ENCODE results near the gene AFF2. TPM values are rescaled to one million over a fixed set of nuclear protein-coding genes. Genes with fewer than 3 reads are reported as not detected.

The AFF2 gene
- total RNA-seq, 3 donors from 2014 or later: 4.6 to 41.0 (median 5.7) TPM

DNA sequence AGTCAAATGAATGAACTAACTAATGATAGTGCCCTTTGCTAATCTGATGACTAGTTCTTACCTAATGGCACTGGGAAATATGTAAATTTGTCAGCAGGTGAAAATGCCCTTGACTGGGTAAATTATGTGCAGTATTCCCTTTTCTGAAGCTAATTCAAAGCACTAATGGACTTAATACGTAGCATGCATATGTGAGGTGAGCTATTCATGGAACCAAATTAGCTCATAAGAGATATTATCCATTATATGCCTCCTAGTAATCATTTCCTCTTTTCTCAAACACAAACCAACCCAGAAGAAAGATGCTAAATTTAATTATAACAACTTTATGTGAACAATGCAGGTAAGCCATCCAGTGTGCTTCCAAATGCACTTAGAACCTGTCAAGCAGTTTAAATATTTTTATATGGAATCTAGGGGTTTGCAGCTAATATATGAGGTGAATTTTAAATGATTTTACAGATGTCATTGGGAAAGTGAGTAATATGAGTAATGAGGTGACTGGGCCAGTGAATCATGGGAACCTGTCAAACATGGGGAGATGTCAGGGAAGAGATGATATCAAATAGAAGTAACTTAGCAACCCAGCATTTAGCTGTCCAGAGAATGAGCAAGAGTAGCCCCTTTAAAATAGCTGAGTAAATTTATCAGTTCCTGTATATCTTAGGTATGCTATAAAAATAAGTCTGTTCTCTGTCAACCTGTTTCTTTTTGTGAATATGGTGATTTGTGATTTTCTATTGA, 315.0 kb downstream of the AFF2 start:
- DNase-seq (ENCODE audit: low spot score in 2 of 2): no peak
- intact Hi-C loops (cut with DNase I; ENCODE audit: low total_unique reads): no loop called here
- Histone ChIP-seq H3K4me3 (no peak overlapping the region), H3K9me3 (no peaks in the 10 kb centered on the region), H3K4me1 (no peaks in the 10 kb centered on the region), H3K36me3 (no peaks in the 10 kb centered on the region), H3K27ac (no peak overlapping the region), H3K27me3 (peaks cover 0 to 4% of the 10 kb centered on the region in 2 donors)
- no peak for TF ChIP-seq POLR2AphosphoS5 (IDR thresholded peaks at IDR 0.05)
- no peak for TF ChIP-seq POLR2A (IDR thresholded peaks at IDR 0.05)
- TF ChIP-seq, protein P1, sequence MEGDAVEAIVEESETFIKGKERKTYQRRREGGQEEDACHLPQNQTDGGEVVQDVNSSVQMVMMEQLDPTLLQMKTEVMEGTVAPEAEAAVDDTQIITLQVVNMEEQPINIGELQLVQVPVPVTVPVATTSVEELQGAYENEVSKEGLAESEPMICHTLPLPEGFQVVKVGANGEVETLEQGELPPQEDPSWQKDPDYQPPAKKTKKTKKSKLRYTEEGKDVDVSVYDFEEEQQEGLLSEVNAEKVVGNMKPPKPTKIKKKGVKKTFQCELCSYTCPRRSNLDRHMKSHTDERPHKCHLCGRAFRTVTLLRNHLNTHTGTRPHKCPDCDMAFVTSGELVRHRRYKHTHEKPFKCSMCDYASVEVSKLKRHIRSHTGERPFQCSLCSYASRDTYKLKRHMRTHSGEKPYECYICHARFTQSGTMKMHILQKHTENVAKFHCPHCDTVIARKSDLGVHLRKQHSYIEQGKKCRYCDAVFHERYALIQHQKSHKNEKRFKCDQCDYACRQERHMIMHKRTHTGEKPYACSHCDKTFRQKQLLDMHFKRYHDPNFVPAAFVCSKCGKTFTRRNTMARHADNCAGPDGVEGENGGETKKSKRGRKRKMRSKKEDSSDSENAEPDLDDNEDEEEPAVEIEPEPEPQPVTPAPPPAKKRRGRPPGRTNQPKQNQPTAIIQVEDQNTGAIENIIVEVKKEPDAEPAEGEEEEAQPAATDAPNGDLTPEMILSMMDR (IDR thresholded peaks at IDR 0.05): no peak

DNA sequence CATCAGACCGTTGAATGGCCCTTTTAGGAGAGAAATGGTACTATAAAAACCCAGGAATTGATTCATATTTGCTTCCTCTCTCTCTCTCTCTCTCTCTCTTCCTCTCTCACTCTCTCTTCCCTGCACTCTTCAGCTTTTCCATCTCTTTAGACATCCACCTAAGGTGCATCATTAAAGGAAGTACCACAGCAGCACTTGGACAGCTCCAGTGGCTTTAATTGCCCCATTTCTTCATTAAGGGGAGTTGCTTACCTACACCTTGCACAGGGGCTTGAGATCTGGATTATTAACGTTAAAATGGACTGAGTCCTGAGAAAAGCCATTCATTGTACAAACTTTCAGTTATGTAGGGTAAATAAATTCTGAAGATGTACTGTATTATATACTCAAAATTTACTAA, 323.6 kb downstream of the AFF2 start:
- Histone ChIP-seq H3K4me3 (no peak overlapping the region), H3K27ac (no peak overlapping the region), H3K36me3 (no peaks in the 10 kb centered on the region), H3K27me3 (peaks cover 0 to 11% of the 10 kb centered on the region in 2 donors), H3K9me3 (no peaks in the 10 kb centered on the region), H3K4me1 (no peaks in the 10 kb centered on the region)
- intact Hi-C loops (cut with DNase I; ENCODE audit: low total_unique reads): no loop called here
- no peak for TF ChIP-seq POLR2AphosphoS5 (IDR thresholded peaks at IDR 0.05)
- DNase-seq (ENCODE audit: low spot score in 2 of 2): no peak

DNA sequence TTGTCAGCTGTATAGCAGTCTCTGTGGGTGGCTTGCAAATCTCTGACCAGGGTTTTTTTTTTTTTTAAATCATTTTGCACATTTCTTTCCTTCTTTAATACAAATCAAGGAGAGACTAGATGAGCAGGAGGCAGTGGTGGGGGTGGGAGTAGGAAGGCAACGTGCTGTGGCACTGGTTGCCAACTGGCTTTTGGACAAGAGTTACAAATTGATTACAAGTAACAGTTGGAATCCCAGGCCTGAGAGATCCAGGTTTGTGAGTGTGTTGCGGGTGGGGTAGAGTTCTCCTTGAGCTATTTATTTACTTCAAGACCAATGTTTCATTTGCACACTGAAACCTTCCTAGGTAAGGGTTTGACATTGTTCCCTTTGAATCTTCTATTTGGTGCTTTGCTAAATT, 325.3 kb downstream of the AFF2 start:
- Histone ChIP-seq H3K36me3 (no peaks in the 10 kb centered on the region), H3K27ac (no peak overlapping the region), H3K4me1 (no peaks in the 10 kb centered on the region), H3K27me3 (peaks cover 0 to 11% of the 10 kb centered on the region in 2 donors), H3K9me3 (peaks cover 6 to 15% of the 10 kb centered on the region in 2 donors), H3K4me3 (no peak overlapping the region)
- DNase-seq (ENCODE audit: low spot score in 2 of 2): no peak
- TF ChIP-seq POLR2AphosphoS5 (IDR thresholded peaks at IDR 0.05) (no peak), POLR2A (IDR thresholded peaks at IDR 0.05) (no peak)
- TF ChIP-seq, protein P1 (IDR thresholded peaks at IDR 0.05): no peak
- intact Hi-C loops (cut with DNase I; ENCODE audit: low total_unique reads): no loop called here

DNA sequence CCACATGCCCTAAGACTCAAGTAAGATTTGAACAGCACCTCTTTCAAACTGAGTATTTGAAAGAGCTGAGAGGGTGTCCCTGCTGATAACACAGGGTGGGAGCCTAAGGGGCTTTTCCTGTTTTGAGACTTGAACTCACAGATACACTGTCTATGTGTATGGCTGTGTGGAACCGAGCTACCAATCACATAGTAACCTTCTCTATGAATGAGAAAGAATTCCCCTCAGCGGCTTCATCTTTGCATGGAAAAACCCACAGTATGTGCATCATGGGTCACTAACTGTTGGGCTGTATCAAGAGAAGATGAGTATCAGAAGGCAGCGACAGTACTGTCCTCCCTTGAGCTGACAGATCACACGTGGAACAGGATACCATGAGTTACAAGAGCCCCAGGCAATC, 336.3 kb downstream of the AFF2 start:
- Histone ChIP-seq H3K4me3 (no peak overlapping the region), H3K4me1 (no peaks in the 10 kb centered on the region), H3K9me3 (no peaks in the 10 kb centered on the region), H3K27ac (no peak overlapping the region), H3K36me3 (no peaks in the 10 kb centered on the region), H3K27me3 (no peaks in the 10 kb centered on the region)
- no peak for DNase-seq (ENCODE audit: low spot score in 2 of 2)
- TF ChIP-seq, protein P1 (IDR thresholded peaks at IDR 0.05): no peak
- no peak for TF ChIP-seq POLR2AphosphoS5 (IDR thresholded peaks at IDR 0.05)
- TF ChIP-seq POLR2A (IDR thresholded peaks at IDR 0.05): no peak
- intact Hi-C loops (cut with DNase I; ENCODE audit: low total_unique reads): no loop called here

DNA sequence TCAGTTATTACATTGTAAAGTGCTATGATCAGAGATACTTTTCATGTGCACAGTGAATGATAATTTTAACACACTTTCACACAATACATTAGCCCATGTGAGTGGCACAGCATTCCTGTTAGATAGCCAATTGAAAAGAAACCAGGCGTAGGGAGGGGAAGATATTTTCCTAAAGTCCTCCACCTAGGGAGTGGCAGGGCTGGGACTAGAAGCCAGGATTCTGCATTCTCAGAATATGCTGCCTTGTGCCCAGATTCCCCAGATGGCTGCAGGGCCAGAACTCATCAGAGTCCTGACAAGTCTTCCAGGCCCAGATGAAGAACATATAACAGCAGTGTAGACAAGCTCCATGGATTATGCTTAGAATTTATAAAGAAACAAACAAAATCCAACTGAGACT, 350.2 kb downstream of the AFF2 start:
- Histone ChIP-seq H3K9me3 (no peaks in the 10 kb centered on the region), H3K27me3 (no peaks in the 10 kb centered on the region), H3K36me3 (no peaks in the 10 kb centered on the region), H3K27ac (no peak overlapping the region), H3K4me3 (no peak overlapping the region), H3K4me1 (no peaks in the 10 kb centered on the region)
- intact Hi-C loops (cut with DNase I; ENCODE audit: low total_unique reads): no loop called here
- TF ChIP-seq, protein P1 (IDR thresholded peaks at IDR 0.05): no peak
- TF ChIP-seq POLR2AphosphoS5 (IDR thresholded peaks at IDR 0.05): no peak
- TF ChIP-seq POLR2A (IDR thresholded peaks at IDR 0.05): no peak
- no peak for DNase-seq (ENCODE audit: low spot score in 2 of 2)
